Amygdala (tissue), 56 donors: ENCODE results near the gene FMNL2.

Source experiments
- DNase-seq, 56 donors: peaks; one replicate each; lab custom pipeline; 2025; lab: John Stamatoyannopoulos, UW

The FMNL2 gene

DNA sequence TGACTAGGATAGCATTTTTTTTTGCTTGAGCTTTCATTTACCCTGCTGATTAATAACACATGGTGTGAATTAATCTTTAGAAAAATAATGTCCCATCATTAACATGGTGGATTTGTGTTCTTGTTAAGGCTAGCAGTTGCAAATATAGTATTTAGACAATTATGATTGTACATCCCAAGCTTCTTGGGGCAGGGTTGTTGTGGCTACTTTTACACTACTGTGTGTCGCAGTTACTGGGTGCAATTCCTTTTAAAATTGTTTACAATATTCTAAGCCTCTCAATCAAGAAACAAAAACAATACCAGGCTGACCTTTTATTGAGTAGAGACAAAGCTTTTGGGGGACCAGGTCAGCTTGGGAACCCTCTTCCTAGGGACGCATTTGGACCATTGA lies 2.5 kb downstream of the FMNL2 start:
- DNase-seq = no peak

DNA sequence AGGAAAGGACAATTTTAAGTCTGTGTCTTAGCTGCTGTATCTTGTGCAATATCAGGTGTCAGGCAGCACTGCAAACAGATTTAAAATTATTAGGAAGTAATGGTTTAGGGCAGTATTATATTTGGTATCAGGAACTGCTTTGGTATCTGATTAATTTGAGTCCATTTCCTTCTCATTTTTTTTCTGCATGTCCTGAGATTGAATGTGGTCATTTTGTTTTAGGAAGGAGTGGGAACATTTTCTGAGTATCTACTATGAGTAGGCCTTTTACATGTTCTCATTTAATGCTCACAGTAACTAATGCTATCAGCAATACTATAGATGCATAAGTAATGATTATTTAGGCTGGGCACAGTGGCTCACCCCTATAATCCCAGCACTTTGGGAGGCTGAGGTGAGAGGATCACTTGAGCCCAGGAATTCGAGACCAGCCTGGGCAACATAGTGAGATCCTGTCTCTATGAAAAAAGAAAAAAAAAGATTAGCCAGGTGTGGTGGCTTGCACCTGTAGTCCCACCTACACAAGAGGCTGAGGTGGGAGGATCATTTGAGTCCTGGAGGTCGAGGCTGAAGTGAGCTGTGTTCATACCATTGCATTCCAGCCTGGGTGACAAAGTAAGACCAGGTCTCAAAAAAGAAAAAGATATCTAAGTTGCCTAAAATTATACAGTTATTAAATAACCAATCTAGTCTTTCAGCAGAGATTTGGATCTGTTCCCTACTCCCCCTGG lies 4.7 kb downstream of the FMNL2 start:
- DNase-seq = no peak

DNA sequence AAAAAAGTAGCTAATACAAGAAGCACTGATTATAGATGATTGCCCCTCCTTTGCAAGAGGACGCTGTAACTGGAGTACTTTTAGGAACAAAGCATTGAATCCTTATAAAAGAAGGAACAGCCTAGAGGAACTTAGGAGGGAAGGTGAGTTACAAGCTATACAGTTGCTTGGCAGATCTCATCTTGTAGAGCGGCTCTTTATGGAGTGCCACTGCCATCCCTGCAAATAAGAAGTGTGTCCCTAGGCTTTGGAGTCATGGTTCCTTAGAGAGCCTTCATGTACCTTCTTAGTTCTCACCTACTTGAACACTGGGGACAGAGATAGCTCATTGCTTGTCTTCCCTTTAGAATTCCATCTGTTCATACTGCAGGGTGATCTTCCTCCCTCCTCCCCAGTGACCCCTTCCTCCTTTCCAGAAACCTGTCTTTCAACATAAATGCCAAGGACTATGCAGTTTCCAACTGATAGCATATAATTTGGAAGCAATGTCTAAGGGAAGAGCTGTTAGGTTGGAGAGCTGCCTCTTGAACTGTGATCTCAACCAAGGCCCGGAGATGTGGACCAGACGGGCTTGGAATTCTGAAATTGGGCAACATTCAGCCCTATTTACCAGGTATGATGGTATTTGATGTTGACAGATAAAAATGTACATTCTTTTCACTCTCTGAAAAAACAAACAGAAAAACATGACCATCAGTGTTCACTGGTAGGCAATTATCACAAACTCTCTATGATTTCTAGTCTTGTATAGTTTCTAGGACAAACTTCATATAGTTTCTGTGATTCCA lies 7.5 kb downstream of the FMNL2 start:
- DNase-seq = no peak

DNA sequence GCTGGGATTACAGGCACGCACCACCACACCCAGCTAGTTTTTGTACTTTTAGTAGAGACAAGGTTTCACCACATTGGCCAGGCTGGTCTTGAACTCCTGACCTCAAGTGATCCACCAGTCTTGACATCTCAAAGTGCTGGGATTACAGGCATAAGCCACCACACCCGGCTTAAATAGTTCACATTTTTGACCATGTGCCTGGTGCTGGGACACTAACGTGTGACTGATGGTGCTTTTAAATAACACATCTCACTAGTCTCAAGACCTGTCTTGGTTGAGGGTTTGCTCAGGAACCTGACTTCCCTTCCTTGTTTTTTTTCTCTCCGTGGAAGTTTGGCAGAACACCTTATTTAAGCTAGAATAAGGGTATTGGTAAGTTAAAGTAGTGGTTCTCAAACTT lies 8.5 kb downstream of the FMNL2 start:
- DNase-seq = no peak

DNA sequence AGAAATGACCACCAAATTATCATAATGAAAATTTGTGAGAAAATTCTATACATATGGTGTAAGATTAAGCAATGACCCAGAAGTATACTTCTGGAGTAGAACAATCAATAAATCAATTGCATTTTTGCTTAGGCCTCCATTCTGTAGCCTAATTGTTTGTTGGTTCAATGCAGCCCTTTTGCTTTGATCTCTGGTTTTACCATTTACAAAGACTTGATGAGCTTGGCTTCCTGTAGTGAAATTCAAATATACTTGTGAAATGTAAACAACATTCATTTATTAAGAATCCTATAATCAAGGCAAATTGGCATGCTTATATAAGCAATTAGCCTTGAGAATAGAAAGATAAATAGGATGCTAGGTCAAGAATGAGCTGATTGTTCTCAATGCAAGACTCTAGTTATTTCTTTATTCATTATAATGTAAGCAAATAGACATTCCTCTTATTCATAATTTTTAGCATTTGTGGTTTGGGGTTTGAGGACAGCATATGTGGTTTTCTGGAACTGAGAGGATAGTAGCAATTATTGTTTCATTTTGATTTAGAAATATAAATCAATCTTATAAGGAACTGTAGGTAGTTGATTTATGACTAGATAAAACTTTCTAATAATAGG lies 9.7 kb downstream of the FMNL2 start:
- no peak for DNase-seq

DNA sequence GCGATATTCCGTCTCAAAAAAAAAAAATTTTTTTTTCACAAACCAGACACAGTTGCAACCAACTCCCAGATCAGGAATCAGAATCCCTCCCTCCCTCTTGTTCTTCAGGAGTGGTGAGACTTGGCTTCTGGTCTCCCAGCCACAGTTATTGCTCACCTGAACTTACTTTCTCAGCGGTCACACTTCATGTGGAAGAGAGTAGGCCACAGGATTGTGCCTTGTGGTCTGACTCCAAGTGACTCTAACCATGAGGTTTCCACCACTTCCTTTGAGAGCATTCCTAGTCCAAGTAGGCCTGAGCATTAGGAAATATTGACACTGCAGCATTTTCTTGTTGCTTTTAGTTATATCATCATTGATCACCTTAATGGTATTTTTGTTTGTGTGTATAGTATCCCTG lies 12.1 kb downstream of the FMNL2 start:
- no peak for DNase-seq

DNA sequence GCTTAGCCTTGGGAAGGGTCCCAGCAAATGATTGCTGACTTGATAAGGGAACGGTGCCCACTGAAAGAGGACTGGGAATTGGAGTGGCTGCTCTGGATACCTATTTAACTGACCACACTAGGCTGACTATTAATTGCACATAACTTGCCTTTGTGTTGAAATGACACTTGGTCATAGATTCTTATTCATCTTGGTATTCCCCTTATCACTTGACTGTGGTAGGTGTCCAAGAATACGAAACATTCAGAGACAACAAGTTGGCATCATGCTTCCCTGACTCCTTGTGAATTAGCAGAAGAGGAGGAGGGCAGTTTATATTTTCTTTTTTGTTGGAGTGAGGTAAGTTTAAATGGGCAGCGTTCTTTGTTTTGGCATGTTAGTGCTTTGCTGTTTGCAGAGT lies 13.4 kb downstream of the FMNL2 start:
- no peak for DNase-seq

DNA sequence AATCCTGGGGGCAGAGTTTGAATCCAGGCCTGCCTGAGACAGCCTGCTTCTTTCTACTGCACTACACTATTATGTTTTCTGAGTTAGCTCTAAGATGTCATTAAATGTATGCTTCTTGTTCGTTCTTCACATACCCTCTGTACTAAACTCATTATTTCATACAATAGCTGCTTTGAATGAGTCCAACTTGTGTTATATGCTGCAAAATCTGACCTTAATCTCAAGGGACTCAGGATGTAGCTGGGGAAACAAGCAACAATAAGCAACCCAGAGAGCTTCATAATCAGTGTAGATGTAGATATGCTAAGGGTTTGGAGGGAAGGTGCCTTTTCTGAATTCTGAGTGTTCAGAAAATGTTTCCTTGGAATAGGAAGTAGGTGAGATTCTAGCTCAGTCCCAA lies 14.4 kb downstream of the FMNL2 start:
- no peak for DNase-seq

DNA sequence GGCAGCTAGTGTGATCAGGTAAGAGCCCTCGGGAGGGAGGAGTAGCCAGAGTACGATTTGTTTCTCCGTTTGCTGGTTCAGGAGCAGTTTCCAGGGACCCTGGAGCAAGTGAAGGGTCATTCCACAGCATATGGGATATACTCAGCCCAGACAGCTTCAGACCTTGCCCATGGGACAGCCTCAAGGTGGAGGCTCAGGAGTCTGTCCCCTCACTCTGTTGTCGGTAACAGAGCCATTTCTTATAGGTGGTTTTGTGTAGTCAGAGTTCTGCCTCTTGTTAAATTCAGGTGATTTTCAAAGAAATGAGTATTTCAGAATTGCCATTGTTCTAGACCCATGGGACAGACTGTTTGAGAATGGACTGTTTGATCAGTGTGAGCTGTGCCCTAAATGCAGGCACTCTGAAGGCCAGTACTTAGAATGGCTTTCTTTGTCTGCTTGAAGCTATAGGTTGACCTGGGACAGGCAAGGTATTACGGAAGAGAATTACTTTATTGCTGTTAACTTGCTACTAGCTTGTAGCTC lies 15.2 kb downstream of the FMNL2 start:
- no peak for DNase-seq

DNA sequence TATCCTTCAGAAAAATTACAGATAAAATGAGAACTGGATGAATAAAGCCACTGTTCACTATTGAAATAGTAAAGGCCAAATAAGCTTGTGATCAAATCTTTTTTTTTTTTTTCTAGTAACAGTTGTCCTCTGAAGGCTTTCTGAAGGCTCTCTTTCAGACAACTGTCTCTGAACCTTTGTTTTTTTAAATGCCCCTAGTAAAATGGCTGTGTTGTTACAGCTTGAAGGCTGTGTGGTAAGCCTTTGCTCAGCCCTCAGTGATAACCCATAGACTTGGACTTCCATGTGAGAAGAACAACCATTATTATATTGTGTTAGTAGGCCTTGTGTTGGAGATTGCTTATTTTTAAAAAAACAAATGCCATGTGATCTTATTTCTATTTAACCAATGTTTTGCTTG lies 17.6 kb downstream of the FMNL2 start:
- DNase-seq = peak in 2 of 56 donors; percentile 7 to 19

DNA sequence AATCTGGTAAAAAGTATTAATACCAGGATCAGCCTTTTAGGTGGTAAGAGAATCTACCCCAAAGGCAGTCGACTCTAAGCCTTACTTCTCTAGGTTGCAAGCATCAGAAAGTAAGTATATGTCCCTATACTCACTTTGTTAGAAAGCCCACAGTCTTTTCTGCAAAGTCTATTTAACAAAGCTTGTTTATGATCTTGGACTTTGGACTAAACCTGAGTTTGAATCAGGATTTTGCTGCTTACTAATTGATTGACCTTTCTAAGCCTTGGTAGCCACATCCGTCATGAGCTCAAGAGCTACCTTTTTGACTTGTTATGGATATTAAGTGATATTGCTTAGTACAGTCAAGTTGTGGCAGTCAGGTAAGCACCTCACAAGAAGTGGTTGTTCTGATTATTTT lies 18.4 kb downstream of the FMNL2 start:
- no peak for DNase-seq

DNA sequence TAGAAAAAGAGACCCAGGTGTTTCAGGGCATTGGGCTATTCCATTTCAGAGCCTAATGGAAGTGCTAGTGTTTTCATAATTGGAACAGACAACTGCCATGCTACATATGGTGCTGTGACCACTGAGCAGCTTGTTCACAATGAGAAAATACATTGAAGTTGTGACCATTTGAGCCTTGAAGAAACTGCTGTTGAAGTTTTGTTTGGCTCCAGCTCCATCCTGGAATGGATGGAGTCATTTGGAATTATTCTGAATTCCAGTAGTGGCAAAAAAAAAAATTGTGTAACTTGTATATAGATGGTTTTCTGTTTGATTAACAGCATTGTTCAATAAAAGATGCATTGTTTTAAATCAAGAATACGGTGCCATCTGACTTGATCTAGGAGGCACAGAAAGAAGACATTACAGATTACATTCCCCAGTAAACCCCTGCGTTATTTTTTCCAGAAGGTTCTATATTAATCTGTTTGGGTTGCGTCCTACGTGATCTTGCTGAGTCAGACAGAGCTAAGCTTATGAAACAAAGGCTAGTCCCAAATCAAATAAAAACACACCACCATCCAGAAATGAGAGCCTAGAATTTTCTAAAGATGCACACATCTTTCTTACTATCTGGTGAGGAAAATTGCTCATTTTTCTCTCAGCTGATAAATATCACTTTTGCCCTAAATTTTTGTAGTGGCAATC lies 19.2 kb downstream of the FMNL2 start:
- no peak for DNase-seq

DNA sequence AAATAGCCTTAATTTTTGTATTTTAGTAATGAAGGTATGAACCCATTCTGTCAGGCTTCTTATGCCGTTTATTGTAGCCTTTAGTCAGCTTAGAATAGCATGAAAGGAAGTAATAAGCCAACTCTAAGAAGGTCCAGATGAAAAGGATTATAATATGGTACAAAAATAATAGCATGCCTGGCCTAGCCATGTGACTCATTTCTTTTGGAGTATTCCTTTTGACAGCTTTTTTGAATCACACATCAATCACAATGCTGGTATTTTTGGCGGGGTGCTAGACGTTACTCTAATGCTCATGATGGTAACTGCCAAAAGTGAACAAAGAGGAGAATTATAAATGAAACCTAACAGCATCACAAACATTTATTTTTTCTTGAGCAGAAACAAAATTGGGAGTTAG lies 19.9 kb downstream of the FMNL2 start:
- DNase-seq = peak in 2 of 56 donors; percentile 6 to 16

DNA sequence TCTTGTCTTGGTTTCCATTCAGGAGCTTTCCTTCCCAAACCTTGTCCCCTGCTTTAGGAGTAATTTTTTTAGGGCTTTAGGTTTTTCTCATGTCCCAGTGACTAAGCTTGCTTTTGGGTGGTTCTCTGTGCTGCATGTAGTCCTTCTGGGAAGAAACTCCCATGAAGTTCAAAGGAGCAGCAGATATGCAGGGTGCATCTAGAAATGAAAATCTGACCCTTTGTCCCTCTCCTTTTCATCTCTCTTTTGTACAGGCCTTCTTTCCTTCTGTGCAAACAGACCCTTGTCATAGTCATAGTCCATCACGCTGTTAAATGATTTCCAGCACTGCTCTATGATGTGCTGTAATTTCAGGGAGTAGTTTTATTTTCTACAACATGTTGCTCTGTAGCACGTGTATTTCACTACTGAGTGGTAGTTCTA lies 20.4 kb downstream of the FMNL2 start:
- DNase-seq = peak in 1 of 56 donors; percentile 8

DNA sequence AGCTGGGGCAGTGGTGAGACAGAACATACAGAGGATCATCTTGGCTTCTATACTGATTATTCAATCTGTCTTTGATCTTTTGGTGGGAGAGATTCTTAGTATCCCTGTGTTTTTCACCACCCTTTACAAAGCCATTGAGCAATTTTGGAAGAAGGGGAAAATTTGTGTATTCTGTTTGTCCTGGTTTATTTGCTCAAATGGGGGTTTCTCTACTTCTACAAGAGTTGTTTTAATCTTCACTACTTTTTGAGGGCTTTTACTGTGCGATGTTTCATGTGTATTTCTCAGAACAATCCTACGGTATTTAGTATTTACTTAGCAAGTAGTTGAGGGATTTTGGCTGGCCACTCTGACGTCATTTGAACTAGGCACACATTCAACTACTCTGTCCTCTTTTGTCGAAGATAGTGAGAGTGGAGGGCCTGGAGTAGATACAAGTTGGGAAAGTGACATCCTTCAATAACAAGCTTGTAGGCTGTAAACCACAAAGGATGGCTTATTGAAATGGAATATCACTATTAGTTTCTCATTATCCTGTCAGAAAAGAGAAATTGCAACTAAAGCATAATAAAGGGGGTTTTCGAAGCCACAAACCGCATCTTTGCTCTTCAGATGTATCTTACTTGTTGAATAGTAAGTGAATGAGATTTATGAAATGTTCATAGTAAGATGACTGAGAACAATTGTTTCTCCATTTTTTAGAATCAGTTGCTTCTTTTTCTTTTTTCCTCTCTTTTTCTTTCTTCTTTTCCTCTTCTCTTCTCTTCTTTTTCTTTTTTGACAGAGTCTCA lies 24.8 kb downstream of the FMNL2 start:
- DNase-seq = no peak

DNA sequence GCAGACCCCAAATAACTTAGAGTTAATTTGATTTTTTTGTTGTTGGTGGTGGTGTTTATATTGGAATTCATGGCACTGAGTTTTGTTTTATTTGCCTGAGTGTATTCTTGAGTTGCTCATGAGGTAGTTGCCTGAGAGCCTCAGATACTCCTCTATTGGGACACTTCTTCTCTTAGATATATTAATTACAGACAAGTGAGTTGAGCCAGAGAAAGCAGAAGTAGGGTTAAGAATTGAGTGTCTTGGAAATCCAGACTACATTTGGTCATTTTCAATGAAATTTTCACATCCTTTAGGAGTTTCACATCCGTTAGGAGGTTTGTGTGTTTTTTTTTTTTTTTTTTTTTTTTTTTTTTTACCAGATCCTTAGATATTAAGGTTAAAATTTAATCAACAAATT lies 29.0 kb downstream of the FMNL2 start:
- DNase-seq = no peak

DNA sequence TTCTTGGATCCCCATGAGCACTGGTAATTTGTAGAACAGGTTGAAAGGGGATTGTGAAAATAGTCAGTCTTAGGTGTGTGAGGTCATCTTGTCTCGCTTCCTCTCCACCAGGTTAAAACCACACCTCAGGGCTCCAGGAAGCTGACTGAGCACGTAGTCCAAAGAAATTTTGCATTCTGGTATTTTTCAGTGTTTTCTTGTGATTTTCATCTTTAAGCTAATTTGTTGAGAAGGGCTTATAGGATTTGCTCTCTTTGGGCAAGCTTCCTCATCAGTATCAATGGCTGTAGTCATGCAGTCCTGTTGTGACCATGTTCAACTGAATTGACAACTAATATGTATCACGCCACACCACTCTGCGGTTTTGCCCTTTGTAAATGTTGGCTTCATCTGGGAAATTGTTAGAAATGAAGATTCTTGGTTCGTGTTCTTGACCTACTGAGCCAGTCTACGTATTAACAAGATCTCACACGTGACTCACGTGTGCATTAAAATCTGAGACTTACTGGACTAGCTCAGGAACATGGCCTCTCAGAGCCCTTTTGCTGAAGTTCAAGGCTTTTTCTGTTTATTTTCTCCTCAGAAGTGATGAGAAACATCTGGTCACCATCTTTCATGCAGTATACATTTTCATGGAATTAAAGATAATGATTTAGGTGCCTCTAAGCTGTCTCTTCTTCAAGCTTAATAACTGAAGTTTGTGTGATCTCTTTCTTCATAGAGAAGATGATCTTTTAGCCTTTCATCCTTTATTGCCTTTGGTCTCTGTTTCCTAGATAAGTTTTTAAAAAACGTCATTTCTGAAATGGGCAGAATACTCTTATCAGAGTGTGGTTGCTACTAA lies 32.8 kb downstream of the FMNL2 start:
- no peak for DNase-seq

DNA sequence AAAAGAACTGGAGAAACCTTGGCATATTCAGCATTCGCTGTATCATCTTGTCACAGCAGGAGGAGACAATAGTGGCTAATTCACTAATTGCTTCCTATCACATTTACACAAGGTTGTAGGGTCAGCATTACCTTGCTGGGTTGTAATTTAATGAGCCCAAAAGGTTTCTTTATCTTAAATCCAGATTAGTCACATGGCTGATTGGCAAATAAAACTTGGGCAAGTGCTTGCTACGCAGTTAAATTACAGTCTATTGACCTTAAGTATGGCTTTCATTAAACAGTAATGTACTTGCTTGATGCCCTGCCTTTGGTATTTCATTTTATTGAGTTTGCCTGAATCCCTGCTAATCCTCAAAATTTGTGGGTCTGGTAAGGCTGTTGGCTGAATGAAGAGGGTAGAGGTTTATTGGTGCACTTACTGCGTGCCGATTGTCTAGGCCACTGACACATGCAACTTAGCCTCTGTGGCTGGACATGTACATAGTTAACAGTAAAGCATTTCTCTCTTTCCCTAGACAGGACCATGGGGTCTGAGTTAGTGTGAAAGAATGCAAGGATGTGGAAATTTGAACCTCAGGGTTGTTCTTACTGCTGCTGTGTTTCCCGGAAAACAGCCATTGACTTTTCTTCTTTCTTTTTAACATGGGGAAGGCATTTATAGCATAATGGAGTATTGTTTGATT lies 34.3 kb downstream of the FMNL2 start:
- DNase-seq = no peak

DNA sequence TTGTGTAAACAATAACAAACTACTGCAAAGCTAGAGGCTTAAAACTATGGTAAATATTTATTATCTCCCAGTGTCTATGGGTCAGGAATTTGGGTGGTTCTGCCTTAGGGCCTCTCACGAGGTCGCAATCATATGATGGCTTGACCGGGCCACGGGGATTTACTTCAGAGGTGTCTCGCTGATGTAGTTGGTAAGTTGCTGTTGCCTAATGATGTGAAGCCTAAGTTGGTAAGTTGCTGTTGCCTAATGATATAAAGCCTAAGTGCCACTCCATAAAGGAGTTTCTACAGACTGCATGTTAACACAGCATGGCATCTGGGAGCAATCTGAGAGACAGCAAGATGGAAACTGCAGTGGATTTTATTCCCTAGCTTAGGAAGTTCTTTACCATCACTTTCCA lies 35.8 kb downstream of the FMNL2 start:
- no peak for DNase-seq
